ENCODE data around the gene SMCR8.
"Not testable (repeated sequence)": the region's sequence is repeated elsewhere in the genome, so short reads cannot be mapped to it uniquely, and the experiment has no call there.

Gene SMCR8

DNA sequence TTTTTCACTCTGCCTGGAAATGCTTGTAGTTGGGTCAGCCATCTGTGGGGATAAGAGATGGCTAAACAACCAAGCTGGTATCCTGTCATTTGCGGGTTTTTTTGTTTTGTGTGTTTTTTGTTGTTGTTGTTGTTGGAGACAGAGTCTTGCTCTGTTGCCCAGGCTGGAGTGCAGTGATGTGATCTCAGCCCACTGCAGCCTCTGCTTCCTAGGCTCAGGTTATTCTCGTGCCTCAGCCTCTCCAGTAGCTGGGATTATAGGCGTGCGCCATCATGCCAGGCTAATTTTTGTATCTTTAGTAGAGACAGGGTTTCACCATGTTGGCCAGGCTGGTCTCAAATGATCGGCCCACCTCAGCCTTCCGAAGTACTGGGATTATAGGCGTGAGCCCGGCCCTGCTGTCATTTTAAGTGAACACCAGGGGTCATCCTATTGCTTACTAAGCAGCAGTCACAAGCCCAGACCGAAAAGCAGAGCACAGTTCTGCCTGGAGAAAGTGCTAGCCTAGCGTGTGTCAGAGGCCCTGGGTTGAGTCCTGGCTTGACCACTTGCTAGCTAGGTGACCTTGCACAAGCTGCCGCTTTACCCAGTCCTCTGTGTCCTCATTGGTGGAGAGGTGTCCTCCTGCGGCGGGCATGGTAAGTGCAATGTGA lies 4.6 kb downstream of the SMCR8 start:
- DNase-seq: no peak

GRCh38 chr17:18320301-18320700 lies 5.2 kb downstream of the SMCR8 start:
- DNase-seq: no peak

GRCh38 chr17:18321309-18321708 lies 6.2 kb downstream of the SMCR8 start:
- DNase-seq: no peak

GRCh38 chr17:18322522-18322921 lies 7.4 kb downstream of the SMCR8 start:
- DNase-seq: no peak

DNA sequence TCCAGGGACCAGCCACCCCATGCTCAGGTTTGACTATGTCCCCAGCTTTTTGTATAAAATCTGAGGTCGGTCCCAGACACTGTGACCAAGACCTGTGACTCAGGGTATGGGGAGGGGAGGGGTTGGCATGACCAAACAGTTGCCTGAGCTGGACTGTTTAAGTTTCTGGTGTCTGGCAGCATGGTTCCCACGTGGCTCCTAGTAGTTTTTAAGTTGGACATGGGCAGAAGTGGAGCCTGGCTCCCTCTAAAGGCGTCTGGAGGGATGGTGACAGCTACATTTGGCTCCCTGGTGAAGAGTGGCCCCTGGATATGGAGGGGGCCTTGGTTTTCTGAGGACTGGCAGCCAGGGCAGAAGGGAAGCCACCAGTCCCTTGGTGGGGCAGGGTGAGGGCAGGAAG lies 7.9 kb downstream of the SMCR8 start:
- DNase-seq: no peak

GRCh38 chr17:18323507-18324139 lies 8.5 kb downstream of the SMCR8 start:
- no peak for DNase-seq

GRCh38 chr17:18324140-18325050 lies 9.3 kb downstream of the SMCR8 start:
- DNase-seq: no peak

- DNase-seq: no peak
These were observed 10.9 kb downstream of the SMCR8 start for GRCh38 chr17:18326039-18326438.

DNA sequence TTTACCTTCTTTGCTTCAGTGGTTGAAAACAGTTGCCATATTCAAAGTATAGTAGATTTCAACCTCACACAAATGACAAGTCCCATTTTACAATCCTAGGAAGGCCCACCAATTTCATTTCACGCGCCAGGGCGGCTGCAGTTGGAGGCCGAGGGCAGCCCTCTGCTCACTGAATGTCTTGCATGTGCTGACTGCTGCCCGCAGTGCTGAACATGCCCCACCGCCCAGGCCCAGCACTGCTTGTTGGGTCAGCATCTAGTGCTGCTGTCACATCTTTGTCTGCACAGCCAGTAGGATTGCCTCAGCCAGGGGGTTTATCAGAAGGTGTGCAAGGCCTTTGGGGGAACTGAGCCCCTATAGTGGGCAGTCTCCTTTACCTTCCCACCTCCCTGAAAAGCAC lies 11.5 kb downstream of the SMCR8 start:
- DNase-seq: no peak

DNA sequence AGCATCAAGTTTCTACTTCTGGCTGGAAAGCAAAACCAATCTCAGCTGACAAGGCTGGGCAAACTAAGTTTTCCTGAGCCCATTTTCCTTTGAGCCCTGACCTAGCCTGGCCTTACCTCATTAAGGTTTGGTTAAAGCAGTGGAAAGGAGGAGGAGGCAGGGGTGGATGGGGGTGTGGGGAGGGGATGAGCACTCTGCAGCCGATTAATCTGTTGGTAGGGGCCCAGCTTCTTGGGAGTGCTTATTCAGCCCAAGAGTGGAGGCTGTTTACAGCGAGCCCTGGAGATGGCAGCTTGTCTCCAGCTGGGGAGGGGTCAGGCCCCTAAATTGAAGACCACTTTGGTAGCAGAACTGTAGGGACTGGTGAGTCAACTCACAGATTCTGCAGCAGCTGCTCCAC lies 12.0 kb downstream of the SMCR8 start:
- DNase-seq: no peak

DNA sequence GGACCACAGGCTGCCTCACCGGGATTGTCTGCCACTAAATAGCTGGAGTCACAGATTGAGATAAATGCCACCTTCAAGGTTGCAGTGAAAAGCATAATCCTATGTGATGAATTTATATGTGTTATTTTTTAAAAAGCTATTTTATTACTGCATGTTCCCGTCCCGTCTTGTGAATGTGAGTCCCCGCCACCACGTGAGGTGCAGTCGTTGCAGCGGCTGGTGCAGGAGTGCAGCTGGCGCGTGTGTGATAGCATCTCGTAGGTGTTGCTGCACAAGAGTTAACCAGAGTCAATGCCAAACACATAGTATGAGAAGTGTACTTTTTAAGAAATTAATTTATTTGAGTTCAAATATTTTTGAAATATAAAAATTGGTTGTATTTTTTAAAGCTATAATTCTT lies 12.5 kb downstream of the SMCR8 start:
- DNase-seq: no peak

GRCh38 chr17:18328643-18329204 lies 13.6 kb downstream of the SMCR8 start:
- DNase-seq: no peak

GRCh38 chr17:18331879-18332278 lies 16.8 kb downstream of the SMCR8 start:
- no peak for DNase-seq

DNA sequence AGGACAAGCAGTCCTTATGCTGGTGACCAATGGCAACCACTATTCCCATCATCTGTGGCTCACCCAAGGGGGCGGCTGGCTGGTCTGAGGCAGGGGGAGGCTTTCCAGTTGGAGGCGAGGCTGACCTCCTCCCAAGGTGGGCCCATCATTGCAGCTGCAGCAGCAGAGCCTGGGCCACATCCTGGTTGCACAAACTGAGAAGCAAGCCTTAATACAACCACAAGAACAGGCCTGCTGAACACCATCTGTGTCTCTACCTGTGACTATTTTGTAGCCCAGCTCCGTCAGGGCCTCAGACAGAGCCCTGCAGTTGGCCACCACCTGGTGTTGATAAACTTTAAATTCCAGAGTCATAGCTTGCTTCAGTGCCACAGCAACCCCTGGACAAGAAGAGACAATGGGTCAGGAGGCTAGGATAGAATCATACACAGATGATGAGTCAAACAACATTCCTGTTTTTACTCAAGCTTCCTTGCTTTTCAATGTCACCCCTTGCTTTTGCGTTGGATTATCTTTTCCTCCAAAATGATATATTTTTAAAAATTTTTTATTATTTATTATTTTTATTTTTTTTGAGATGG lies 17.9 kb downstream of the SMCR8 start:
- no peak for DNase-seq

GRCh38 chr17:18338158-18338557 lies 23.1 kb downstream of the SMCR8 start:
- not testable (repeated sequence) for DNase-seq

- no peak for DNase-seq
These were observed 24.8 kb downstream of the SMCR8 start for GRCh38 chr17:18339933-18340332.

DNA sequence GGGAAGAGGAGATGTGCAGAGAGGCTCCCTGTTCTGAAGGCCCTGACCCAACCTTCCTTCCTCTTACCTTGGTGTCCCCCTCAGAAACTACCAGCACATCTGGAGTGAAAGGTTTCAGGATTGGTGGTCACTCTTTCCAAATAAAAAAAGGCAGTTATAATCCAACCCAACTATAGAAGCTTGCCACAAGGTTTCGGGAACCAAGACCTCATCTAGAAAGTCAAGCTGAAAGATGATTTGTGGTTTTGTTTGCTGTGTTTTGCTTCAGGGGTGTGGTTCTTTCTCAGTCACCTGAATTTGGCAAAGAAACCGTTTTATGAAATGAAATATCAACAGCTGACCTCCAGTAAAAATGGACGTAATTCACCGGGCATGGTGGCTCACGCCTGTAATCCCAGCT lies 28.9 kb downstream of the SMCR8 start:
- DNase-seq: no peak

DNA sequence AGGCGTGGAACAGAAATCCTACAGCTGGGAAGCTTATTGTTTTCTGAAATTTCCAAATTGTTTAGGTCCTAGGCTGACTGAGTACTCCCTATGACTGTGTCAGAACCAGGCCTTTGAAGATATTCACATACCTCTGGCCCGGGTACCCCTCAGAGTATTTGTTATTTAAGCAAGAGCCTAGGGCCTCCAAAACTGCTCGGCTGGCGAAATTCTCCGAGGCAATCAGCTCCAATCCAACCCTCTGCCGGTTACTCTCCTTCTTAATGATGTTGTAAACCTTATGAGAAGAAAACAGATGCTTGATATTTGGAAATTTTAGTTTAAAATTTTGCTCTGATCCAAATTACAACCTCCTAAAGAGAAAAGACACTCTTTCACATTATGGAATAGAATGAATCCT lies 38.4 kb downstream of the SMCR8 start:
- DNase-seq: no peak

- no peak for DNase-seq
These were observed 41.5 kb downstream of the SMCR8 start for GRCh38 chr17:18356624-18357023.

GRCh38 chr17:18360518-18360917 lies 45.4 kb downstream of the SMCR8 start:
- no peak for DNase-seq

GRCh38 chr17:18361837-18362697 lies 47.0 kb downstream of the SMCR8 start:
- no peak for DNase-seq

DNA sequence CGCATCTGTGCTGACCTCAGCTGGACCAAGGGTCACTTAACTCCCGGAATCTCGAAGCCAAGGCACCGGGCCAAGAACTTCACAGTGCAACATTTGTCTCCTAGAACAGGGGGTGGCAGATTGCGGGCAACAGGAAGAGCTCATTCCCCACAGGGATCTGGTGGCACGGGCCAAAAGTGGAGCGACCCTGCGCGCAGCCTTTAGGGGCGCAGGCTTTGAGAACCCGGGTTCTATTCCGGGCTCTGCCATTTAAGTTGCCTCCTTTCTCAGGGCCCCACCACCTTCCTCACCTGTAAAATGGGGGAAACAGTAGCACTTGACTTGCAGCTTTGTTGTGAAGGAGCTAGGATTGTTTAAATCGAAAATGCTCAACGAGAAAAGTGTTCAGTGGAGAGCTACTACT lies 47.6 kb downstream of the SMCR8 start:
- DNase-seq: no peak

Measured in DMS79 treated with DMSO at 0.1 percent for 48 hours (cell line).